Measurements from ENCODE around the gene MRPS6.

GRCh38 chr21:34031835-34032370 is 41.5 kb upstream of the MRPS6 start:
- TF ChIP-seq POLR2A (IDR thresholded peaks at IDR 0.05; ENCODE audit: low read depth) (no peak), CTCF (IDR thresholded peaks at IDR 0.05) (no peak), EP300 (IDR thresholded peaks at IDR 0.05) (no peak), POLR2AphosphoS5 (IDR thresholded peaks at IDR 0.05) (no peak)

All from esophagus muscularis mucosa (tissue), 4 donors.